DMS153 treated with DMSO at 0.1 percent for 48 hours (cell line): ENCODE data around the gene STIM1.

Experiments
- DNase-seq: peaks from one replicate; lab custom pipeline; 2025; ENCODE audit not compliant: unreplicated experiment; lab: John Stamatoyannopoulos, UW

STIM1 gene

DNA sequence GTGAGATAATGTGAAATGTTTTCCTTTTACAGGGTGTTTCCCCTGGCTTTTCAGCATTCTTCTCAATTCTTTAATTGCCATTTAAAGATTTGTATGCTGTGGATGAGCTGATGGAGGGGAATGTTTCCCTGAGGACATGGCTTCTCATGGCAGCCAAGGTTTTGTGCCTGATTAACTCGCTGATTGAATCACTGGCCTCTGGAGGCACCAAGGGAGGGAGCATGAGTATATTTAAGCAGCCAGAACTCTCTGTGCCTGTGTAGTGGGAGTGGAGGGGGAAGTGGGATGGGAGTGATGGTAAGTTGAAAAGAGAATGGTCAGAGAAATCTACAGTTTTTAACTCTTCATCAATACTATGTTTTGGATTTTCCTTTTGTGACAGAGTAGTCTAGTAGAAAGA is 88.7 kb downstream of the STIM1 start:
- DNase-seq: no peak

DNA sequence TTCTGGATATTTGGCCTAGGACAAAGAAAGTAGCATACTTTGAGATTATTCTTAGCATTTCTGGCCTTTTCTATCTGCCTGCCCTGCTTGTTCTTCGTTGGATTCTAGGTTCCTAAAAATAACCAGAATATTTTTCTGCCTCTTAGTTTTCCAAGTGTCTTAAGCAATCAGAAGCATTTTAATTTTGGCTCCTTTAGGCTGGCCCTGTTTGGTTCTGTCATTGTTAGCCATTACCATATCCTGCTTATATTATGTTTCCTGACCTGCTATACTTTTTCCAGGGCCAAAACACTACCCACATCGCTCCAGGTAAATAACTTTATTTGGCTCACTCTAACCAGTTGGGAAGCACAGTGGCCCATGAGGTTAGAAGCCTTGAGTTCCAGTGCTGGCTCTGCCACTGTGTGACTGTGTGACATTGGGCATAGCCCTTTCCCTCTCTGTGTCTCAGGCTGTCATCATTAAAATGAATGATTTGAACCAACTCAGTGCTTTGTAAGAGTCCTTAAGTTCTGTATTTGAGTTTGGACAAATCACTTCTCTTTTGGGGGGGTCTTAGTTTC is 91.1 kb downstream of the STIM1 start:
- DNase-seq: no peak

DNA sequence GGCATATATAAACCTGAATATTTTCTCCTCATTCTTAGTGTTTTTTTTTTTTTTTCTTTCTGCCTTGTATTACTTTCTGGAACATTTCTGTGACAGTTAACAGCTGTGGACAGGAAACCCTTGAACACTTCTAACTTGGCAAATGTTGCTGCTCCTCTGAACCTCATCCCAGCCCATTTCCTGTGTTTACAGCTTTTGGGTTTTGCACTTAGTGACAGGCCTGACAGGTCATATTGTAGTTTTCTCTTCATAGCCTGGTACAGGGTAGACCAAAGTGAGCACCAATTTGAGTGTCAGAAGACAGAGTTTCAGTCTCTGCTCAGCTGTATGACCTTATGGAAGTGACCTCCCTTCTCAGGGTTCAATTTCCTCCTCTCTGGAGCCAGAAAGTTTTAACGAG is 91.6 kb downstream of the STIM1 start:
- no peak for DNase-seq

DNA sequence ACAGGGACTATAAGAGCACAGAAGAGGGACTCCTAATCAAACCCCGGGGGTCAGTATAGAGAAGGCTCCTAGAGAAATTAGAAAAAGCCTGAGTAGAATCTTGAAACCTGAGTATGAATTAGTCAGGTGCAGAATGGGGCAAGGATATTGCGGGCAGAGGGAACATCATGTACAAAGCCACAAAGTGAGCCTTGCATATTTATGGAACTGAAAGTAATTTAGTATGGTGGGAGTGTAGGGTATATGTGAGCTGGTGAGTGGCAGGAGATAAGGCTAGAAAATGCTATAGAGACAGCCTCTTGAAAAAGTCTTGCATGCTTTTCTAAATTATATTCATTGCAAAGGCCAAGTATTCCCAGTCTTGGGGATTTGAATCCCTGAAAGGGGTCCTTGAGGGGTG is 93.7 kb downstream of the STIM1 start:
- no peak for DNase-seq

DNA sequence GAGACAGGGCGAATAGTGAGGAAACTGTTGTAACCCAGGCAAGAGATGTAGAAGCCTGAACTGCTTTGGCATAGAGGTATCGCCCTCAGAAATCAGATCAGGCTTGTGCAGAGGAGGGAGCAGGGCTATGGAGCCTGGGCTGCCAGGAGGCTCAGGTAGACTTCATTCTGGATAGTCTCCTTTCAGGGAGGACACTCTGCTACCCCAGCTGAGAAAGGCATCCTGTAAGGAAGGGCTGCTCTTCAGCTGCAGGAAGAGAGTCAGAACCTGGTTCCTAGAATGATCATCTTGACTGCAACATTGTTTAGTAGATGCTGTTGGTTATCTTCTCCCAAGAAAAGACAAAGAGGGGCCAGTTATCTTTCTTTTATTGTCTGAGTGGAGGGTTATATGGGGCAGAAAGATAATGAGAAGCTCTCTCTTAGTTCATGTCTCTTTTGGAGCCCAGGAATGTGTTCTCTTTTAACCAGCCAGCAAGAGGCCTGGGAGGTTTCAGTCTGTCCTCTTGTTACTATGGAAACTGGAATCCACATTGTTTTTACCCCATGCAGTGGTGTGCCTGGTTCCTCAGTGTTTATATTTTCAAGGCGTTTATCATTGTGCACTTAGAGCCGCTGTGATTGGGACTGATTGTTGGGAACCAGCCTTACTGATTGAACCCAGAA is 95.7 kb downstream of the STIM1 start:
- no peak for DNase-seq

DNA sequence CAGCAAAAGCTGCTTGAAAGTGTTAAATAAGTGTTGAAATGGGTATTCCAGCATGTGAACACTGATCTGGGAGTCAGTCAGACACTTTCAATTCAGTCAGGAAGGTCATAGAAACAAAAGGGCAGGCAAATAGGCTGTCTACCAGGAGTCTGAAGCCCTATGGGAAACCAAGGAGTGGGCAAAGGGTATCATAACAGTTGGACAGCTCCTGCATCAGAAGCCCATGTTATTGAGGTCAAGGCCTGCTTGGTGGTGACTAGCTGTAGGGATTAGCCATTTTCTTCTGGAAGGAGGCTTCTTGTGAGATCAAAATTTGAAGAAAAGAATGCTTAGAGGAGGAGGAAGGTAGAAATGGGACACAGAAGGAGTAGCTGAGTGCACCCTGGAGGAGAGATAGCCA is 97.3 kb downstream of the STIM1 start:
- no peak for DNase-seq

DNA sequence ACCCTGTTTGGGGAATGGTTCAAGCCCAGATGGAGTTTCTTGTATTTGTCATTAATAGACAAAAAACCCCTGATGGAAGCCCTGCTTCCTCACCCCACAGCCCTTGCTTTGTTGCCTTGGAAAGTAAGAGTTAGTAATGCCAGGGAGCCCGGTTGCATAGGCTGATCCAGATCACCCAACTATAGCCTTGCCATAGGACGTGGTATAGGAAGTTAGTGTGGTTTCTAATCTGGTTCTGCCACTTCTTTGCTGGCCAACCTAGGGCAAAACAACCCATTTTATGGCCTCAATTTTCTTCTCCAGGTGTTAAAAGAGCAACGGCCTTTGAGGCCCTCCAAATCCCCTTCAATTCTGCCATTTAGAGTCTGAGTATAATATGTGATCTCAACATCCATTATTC is 97.9 kb downstream of the STIM1 start:
- DNase-seq: no peak

DNA sequence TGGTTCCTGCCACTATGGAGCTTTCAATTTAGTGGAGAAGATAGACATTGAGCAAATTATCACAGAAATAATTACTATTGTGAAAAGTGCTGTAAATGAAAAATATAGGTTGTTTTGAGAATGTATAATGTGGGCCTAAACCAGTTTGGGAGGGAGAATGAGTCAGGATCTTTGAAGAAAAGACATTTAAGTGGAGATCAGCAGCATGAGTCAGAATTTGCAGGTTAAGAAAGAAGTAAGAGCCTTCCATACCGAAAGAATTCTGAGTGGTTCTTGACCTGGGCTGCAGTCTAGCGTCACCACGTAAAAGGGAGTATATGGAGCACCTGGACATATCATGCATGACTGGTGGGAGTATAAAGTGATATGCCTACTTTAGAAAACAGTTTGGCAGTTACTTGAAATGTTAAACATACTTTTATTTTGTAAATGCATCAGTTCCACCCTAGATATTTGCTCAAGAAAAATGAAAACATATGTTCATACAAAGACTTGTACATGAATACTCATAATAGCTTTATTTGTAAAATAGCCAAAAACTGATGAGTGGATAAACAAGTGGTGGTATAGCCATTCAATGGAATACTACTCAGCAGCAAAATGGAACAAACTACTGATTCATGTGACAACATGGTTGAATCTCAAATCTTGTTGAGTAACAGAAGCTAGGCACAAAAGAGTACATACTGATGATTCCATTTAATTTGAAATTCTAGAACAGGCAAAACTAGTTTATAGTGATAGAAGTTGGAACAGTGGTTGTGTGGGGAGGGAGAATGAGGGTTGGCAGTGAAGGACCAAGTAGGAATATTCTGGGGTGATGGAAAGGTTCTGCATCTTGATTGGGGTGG is 99.2 kb downstream of the STIM1 start:
- DNase-seq: no peak

DNA sequence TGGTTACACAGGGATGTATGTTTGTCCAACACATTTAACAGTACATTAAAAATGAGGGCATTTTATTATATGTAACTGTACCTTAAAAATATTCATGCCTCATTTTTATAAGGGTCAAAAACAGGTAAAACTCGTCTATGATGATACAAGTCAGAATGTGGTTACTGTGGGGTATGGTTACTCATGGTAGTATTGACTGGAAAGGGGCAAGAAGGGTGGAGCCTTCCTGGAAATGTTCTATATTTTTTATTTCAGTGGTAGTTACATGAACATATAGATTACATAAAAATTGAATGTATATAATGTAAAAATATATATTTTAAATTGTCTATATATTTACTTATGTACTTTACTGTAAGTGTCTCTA is 99.8 kb downstream of the STIM1 start:
- DNase-seq: no peak

DNA sequence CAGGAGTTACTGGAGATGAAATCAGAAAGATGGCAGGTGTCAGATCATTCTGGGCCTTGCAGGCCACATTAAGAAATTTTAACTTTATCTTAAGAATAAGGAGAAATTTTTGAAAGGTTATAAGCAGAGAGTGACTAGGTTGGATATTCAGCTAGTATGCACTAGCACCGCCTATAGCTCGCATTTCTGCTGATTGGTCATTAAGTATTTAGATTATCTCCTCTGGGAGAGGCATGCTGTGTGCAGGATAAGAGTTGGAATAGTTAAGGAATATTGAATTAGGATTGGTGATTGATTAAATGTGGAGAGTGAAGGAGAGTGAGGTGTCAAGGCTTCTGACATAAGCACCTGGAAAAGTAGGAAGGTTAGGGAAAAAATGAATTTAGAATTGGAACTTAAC is 100.6 kb downstream of the STIM1 start:
- no peak for DNase-seq

DNA sequence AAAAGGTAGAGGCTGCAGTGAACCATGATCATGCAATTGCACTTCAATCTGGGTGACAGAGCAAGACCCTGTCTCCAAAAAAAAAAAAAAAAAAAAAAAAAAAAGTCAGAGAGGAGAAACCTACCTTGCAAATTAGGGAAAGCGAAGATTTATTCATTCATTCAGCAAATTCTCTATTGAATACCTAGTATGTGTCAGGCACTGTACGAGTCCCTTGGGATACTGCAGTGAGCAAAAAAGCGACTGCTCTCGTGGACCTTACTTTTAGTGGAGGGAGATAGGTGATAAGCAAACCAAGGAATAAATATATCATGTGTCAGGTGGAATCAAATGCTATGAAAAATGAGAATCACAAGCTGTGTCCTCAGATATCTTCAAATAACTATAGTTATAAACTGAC is 101.3 kb downstream of the STIM1 start:
- DNase-seq: no peak

DNA sequence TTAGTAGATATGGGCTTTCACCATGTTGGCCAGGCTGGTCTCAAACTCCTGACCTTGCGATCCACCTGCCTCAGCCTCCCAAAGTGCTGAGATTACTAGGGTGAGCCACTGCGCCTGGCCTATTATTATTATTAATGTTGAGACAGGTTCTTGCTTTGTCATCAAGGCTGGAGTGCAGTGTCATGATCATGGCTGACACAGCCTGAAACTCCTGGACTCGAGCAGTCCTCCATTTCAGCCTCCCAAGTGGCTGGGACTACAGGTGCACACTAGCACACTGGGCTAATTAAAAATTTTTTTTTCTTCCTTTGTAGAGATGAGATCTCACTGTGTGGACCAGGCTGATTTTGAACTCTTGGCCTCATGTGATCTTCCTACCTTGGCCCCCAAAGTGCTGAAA is 102.0 kb downstream of the STIM1 start:
- DNase-seq: no peak

DNA sequence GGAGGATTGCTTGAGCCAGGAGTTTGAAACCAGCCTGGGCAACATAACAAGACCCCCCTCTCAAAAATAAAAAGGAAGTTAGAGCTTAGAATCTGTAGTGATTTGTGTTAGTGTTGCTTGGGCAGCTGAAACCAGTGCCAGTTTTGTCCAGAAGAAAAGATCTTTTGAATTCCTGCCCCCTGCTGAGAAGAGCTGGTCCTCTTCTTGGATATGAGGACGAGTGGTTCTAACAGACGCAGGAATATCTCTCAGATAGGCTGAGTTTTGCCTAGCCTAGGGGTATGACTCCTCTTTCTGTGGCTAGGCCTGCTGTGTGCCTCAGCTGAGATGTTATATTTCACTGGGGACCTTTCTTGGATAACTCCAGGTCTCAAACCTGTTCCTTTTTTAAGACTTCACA is 102.8 kb downstream of the STIM1 start:
- DNase-seq: no peak

DNA sequence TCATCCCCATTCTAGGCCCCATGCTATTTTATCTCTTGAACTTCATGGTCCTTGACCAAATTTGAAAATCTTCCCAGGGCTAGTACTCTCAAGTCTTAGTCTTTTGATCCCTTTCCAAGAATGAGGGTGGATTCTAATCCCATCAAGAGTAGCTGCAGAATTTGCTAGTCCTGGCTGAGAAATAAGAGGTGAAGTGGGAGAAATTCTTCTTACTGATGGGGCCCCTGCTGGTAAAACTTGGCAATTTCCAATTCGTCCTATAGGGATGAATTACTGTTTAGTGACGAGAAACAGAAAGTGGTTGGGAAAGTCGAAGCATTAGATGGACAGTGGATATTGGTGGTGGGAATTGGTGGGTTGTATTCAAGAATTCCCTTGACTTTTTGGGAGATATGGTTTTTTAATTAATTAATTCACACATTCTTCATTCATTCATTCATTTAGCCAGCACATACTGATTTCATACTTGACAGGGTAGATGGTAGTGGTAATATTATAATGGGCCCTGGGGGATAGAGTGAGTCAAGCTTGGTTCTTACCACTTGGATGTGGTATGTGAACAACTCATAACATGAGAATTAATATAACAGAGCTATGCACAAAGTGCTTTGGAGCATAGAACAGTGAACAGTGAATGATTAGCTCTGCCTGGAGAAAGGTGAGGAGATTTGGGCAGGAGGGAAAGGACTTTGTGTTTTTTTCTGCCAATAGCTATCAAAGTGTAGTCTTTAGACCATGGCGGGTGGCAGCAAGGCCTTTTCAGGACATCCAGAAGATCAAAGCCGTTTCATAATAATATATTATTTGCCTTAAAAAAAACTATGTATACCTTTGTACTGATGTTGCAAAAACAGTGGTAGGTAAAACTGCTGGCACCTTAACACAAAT is 103.8 kb downstream of the STIM1 start:
- no peak for DNase-seq

DNA sequence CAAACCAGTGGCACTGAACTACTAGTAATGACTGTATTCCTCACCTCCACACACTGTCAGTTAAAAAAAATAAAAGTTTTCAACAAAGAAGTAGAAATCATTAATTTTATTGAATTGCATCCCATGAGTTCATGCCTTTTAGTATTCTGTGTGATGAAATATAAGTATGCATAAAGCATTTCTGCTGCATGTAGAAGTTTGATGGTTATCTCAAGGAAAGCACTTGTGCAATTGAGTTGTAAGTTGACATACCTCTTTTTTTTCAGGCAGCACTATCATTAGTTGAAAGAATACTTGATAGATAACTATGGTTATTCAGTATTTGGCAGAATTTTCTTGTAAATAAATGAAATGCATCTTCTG is 104.4 kb downstream of the STIM1 start:
- DNase-seq: no peak

DNA sequence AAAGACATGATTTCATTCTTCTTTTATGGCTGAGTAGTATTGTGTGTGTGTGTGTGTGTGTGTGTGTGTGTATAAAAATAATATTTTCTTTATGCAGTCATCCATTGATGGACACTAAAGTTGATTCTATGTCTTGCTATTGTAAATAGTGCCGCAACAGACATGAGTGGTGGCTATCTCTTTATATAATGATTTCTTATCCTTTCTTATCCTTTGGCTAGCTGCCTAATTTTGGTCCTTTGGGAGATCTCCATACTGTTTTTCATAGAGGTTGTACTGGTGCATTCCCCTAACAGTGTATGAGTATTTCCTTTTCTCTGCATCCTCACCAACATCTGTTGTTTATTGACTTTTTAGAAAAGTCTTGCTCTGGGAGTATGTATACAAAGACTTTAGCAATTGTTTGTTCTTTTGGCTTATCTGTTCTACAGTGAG is 107.0 kb downstream of the STIM1 start:
- DNase-seq: peak; percentile 7

DNA sequence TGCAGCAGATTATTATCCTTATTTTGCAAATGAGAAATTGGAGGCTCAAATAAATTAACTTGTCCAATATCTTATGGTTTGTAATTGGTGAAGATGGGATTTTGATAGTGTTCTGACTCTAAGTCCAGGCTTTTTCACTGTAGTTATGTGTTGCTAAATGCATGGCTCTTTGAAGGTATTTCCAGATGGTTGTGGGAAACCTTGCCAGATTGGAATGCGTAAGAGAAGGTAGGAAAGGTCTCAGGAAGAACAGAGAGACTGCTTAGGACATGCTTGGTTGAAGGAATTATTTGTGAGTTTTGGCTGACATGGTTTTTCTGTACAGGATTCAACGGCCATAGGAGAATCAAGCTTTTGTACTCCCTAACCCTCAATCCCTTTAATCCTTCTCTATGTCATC is 108.6 kb downstream of the STIM1 start:
- no peak for DNase-seq

DNA sequence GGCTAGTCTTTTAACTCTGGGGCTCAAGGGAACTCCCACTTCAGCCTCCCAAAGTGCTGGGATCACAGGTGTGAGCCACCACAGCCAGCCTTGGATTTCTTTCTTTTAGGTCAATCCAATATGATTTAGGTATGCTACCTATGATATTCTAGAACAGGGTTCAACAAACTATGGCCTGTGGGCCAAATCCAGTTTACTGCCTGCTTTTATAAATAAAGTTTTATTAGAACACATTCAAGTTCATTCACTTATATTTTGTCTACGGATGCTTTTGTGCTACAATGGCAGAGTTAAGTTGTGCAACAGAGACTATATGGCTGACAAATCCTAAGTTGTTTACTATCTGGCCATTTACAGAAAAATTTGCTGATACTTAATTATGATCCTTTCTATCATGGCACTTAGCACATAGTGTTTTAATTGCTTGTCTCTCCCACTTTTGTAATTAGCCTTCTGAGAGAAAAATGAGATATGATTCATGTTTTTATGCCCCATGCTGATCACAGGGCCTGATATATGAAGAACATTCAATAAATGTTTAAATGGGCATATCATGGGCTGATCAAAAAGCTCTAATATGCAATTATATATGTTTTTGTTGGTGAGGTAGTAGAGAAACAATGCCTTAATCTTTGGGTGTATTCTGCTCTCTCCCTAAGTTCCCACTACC is 109.6 kb downstream of the STIM1 start:
- DNase-seq: no peak

DNA sequence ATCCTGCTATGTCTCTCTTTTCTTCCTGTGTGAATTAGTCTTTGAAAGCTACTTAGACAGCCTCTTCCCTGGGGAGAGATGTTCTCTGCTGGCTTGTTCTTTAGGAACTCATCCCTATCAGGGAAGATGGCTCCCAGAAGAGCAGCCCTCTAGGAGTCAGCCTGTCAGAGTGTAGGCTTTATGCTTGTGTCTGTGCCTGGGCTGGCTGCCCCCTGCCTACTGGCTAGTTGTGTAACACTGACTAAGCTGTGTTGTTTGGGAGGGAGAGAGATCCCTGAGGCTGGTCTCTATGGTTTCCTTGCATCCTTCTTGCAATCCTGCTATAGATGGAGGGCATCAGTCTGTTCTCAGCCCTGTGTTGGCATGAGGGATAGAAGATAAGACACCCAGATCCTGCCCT is 112.2 kb downstream of the STIM1 start:
- no peak for DNase-seq

DNA sequence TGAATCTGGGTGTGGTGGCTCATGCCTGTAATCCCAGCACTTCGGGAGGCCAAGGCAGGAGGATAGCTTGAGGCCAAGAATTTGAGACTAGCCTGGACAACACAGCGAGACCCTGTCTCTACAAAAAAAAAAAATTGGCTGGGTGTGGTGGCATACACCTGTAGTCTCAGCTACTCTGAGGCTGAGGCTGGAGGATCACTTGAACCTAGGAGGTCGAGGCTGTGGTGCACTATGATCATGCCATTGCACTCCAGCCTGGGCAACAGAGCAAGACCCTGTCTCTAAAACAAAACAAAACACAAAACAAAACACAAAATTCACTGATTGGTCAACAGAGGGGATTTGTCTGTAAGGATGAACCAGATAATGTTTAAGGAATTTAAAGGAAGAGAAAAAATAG is 113.7 kb downstream of the STIM1 start:
- DNase-seq: no peak

DNA sequence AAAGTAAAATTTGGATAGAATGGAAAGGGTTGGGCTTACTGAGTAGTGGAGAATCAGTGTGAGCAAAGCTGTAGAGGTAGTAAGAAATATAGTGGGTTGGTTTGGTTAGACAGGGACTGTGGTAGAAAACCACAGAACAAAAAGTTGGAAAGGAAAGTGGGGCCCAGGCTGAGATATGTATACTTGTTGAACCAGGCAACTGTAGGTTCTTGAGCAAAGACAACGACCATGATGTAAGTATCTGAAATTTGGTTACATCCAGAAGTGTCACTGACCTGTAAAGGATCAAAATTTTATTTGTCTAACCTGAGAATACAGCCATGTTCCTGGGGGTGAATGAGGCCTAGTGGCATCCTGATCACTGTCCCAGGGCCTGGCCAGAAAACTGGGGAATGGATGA is 114.1 kb downstream of the STIM1 start:
- DNase-seq: no peak
